Central memory CD4-positive, alpha-beta T cell (primary cell): ENCODE data around the gene ACOT2.
"Not testable (repeated sequence)": the region's sequence is repeated elsewhere in the genome, so short reads cannot be mapped to it uniquely, and the experiment has no call there.

Experiments used
- DNase-seq: peaks from one replicate; pipeline ENCODE4 v3.0.0; 2022
- total RNA-seq, 3 experiments: gene quantifications; one replicate each; lab custom pipeline; 2026; lab: John Stamatoyannopoulos, UW

ACOT2 gene
- 5.4 to 11.4 (median 7.7) reads per million in 3 experiments for total RNA-seq

GRCh38 chr14:73569185-73569958 is at the start of gene ACOT2:
Gene ACOT2 (plus strand): TSS chr14:73569213. CDS start chr14:73569241, 28 bp downstream.
- peak; percentile 75 for DNase-seq

GRCh38 chr14:73521229-73521628 is 47.8 kb upstream of the ACOT2 start:
- no peak for DNase-seq

- DNase-seq: no peak
Measured at GRCh38 chr14:73524493-73524892, 44.5 kb upstream of the ACOT2 start.

GRCh38 chr14:73526036-73526984 is 42.7 kb upstream of the ACOT2 start:
- no peak for DNase-seq

- DNase-seq: not testable (repeated sequence)
Measured at GRCh38 chr14:73529356-73529755, 39.7 kb upstream of the ACOT2 start.

- DNase-seq: not testable (repeated sequence)
Measured at GRCh38 chr14:73531971-73532370, 37.0 kb upstream of the ACOT2 start.

- DNase-seq: not testable (repeated sequence)
Measured at GRCh38 chr14:73537244-73538045, 31.6 kb upstream of the ACOT2 start.

- peak; percentile 33 for DNase-seq
Measured at GRCh38 chr14:73539017-73539416, 30.0 kb upstream of the ACOT2 start.

GRCh38 chr14:73542961-73543360 is 26.1 kb upstream of the ACOT2 start:
- not testable (repeated sequence) for DNase-seq

GRCh38 chr14:73545353-73545752 is 23.7 kb upstream of the ACOT2 start:
- DNase-seq: not testable (repeated sequence)

- DNase-seq: not testable (repeated sequence)
Measured at GRCh38 chr14:73549097-73549496, 19.9 kb upstream of the ACOT2 start.

GRCh38 chr14:73549889-73550524 is 19.0 kb upstream of the ACOT2 start:
- DNase-seq: not testable (repeated sequence)

- DNase-seq: no peak
Measured at GRCh38 chr14:73553845-73554244, 15.2 kb upstream of the ACOT2 start.

- not testable (repeated sequence) for DNase-seq
Measured at GRCh38 chr14:73557201-73557600, 11.8 kb upstream of the ACOT2 start.

GRCh38 chr14:73558238-73558637 is 10.8 kb upstream of the ACOT2 start:
- not testable (repeated sequence) for DNase-seq

GRCh38 chr14:73562256-73562655 is 6.8 kb upstream of the ACOT2 start:
- not testable (repeated sequence) for DNase-seq

- not testable (repeated sequence) for DNase-seq
Measured at GRCh38 chr14:73562696-73563095, 6.3 kb upstream of the ACOT2 start.

- not testable (repeated sequence) for DNase-seq
Measured at GRCh38 chr14:73566431-73566830, 2.6 kb upstream of the ACOT2 start.

- not testable (repeated sequence) for DNase-seq
Measured at GRCh38 chr14:73566935-73567334, 2.1 kb upstream of the ACOT2 start.

- DNase-seq: no peak
Measured at GRCh38 chr14:73567358-73567757, 1.7 kb upstream of the ACOT2 start.

GRCh38 chr14:73567951-73568885 is 795 bp upstream of the ACOT2 start:
- DNase-seq: no peak
